K562 (cell line): Measurements from ENCODE around the gene MAGI2. TPM values are rescaled to one million over a fixed set of nuclear protein-coding genes. Genes with fewer than 3 reads are reported as not detected.
A peak's percentile ranks its signal among the peaks of the same experiment; 100 is the strongest.

Experiments used
- ATF7 ChIP-seq: fragments of 450-650 bp; IDR thresholded peaks from 2 replicates; pipeline ENCODE4 v1.7.1; 2014; ENCODE audit warnings: mild to moderate bottlenecking, moderate library complexity
- CREM ChIP-seq: IDR thresholded peaks from 2 replicates; pipeline ENCODE4 v1.6.1; 2014; ENCODE audit warnings: antibody characterized with exemption, low read depth
- ETV1 ChIP-seq: fragments of 450-650 bp; conservative IDR thresholded peaks from 2 replicates; pipeline ENCODE4 v1.6.1; 2016; ENCODE audit warnings: missing genetic modification characterization, control low read depth, low read depth, missing compliant biosample characterization
- GTF2E2 ChIP-seq: fragments of 200-800 bp; sonication (Bioruptor generic); IDR thresholded peaks from 2 replicates; pipeline ENCODE4 v1.6.1; 2016; ENCODE audit warnings: missing genetic modification characterization, missing compliant biosample characterization
- HNRNPH1 ChIP-seq: fragments of 200-400 bp; formaldehyde crosslinking; optimal IDR thresholded peaks from 2 replicates; pipeline ENCODE3; 2017; ENCODE audit warnings: low read depth, mild to moderate bottlenecking, low read length, moderate library complexity
- MEIS2 ChIP-seq: fragments of 450-650 bp; IDR thresholded peaks from 2 replicates; pipeline ENCODE4 v1.6.1; 2014; ENCODE audit warnings: mild to moderate bottlenecking; ENCODE audit not compliant: partially characterized antibody
- MGA ChIP-seq: fragments of 450-650 bp; IDR thresholded peaks from 2 replicates; pipeline ENCODE4 v1.6.1; 2016; ENCODE audit warnings: mild to moderate bottlenecking, moderate library complexity
- SMC3 ChIP-seq: conservative IDR thresholded peaks from 2 replicates; pipeline ENCODE4 v1.6.1; 2011; ENCODE audit warnings: low read depth, low read length, improper control_type of control experiment; ENCODE audit not compliant: insufficient read depth
- TEAD2 ChIP-seq: fragments of 450-650 bp; IDR thresholded peaks from 2 replicates; pipeline ENCODE4 v1.6.1; 2016; ENCODE audit warnings: missing genetic modification characterization, control low read depth, missing compliant biosample characterization
- ZNF133 ChIP-seq: fragments of 250-450 bp; sonication (Bioruptor Pico); IDR thresholded peaks from 2 replicates; pipeline ENCODE4 v1.4.0; 2020; ENCODE audit warnings: mild to moderate bottlenecking
- polyA plus RNA-seq, 8 experiments: library from polyadenylated mRNA; depleted of rRNA in 4 of 8; stranded (reverse) in 5 of 8; unstranded in 3 of 8; fragments of >200 nt; fragmentation: Nextera tagmentation in 2 of 8; fragmentation: Illumina TruSeq in 1 of 8; extraction: Ambion mirVana in 2 of 8; extraction: Trizol in 1 of 8; gene quantifications; 2 replicates each; pipeline versions ENCODE4 v1.2.1 to v1.2.3, GENCODE V29; 2011 to 2014; ENCODE audit warnings: inconsistent platforms in 1 of 8, missing spikeins in 1 of 8
- total RNA-seq, 7 experiments: library from RNA; depleted of rRNA in 6 of 7; stranded (reverse); fragments of >200 nt in 6 of 7; fragmentation: Illumina TruSeq in 2 of 7; extraction: Trizol in 2 of 7; gene quantifications; 2 replicates each; pipeline versions ENCODE4 v1.2.1 to v1.2.3, GENCODE V29; 2011 to 2021; ENCODE audit warnings: low replicate concordance in 1 of 7
- TF ChIP-seq, protein P1 (sequence below): sonication (generic); formaldehyde crosslinking; IDR thresholded peaks from 2 replicates; pipeline ENCODE4 v1.4.0; 2020; ENCODE audit warnings: mild to moderate bottlenecking, missing genetic modification reagents
- TF ChIP-seq, protein P2 (sequence below): fragments of 450-650 bp; formaldehyde crosslinking; IDR thresholded peaks from 2 replicates; pipeline ENCODE4 v1.4.0; 2020; ENCODE audit warnings: mild to moderate bottlenecking, moderate library complexity

The MAGI2 gene
- total and polyA plus RNA-seq, 9 of the 15 experiments (the other 6 are each of a cell fraction or from before 2014, with no cell fraction given): 0.27 to 1.4 (median 0.70) TPM

- no peak for TF ChIP-seq HNRNPH1
- peak; percentile 67 for TF ChIP-seq CREM
- TF ChIP-seq, protein P1, sequence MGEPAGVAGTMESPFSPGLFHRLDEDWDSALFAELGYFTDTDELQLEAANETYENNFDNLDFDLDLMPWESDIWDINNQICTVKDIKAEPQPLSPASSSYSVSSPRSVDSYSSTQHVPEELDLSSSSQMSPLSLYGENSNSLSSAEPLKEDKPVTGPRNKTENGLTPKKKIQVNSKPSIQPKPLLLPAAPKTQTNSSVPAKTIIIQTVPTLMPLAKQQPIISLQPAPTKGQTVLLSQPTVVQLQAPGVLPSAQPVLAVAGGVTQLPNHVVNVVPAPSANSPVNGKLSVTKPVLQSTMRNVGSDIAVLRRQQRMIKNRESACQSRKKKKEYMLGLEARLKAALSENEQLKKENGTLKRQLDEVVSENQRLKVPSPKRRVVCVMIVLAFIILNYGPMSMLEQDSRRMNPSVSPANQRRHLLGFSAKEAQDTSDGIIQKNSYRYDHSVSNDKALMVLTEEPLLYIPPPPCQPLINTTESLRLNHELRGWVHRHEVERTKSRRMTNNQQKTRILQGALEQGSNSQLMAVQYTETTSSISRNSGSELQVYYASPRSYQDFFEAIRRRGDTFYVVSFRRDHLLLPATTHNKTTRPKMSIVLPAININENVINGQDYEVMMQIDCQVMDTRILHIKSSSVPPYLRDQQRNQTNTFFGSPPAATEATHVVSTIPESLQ (CRISPR knock-in tag): no peak
- TF ChIP-seq, protein P2, sequence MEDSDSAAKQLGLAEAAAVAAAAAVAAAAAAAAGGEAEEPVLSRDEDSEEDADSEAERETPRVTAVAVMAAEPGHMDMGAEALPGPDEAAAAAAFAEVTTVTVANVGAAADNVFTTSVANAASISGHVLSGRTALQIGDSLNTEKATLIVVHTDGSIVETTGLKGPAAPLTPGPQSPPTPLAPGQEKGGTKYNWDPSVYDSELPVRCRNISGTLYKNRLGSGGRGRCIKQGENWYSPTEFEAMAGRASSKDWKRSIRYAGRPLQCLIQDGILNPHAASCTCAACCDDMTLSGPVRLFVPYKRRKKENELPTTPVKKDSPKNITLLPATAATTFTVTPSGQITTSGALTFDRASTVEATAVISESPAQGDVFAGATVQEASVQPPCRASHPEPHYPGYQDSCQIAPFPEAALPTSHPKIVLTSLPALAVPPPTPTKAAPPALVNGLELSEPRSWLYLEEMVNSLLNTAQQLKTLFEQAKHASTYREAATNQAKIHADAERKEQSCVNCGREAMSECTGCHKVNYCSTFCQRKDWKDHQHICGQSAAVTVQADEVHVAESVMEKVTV (CRISPR knock-in tag): peak; percentile 84
- no peak; the same call in 1 of the 2 replicates for TF ChIP-seq MGA
- no peak for TF ChIP-seq MEIS2
- 0 out of 2 replicates have a peak, but pooled peaks have one; percentile 22 for TF ChIP-seq ETV1
- no peak for TF ChIP-seq ZNF133 (CRISPR knock-in tag)
- no peak for TF ChIP-seq ATF7
- peak; percentile 56; the same call in 1 of the 2 replicates for TF ChIP-seq GTF2E2 (tag)
- peak; percentile 56 for TF ChIP-seq SMC3
- TF ChIP-seq TEAD2: 0 out of 2 replicates have a peak, but pooled peaks have one; percentile 25
Measured at GRCh38 chr7:78020136-78020873, 1433.2 kb downstream of the MAGI2 start (continued).
